Right atrium auricular region (tissue), 2 donors: ENCODE measurements around the gene CRIP2. TPM values are rescaled to one million over a fixed set of nuclear protein-coding genes. Genes with fewer than 3 reads are reported as not detected.

Source experiments
- DNase-seq: peaks from one replicate; pipeline ENCODE4 v3.0.0-alpha.2; 2019; ENCODE audit warnings: low spot score
- H3K27ac ChIP-seq, 2 donors: fragments of 200-600 bp; sonication (generic); 1 replicate in 1 of 2; 2 replicates in 1 of 2; pipeline ENCODE4 v1.5.1; 2016 to 2019
- H3K27me3 ChIP-seq, 2 donors: fragments of 200-600 bp; sonication (generic); one replicate each; pipeline versions ENCODE4 v1.5.1 to v1.6.0; 2017 to 2019
- H3K36me3 ChIP-seq: fragments of 200-600 bp; sonication (generic); one replicate; pipeline ENCODE4 v1.5.1; 2016
- H3K4me1 ChIP-seq, 2 donors: fragments of 200-600 bp; sonication (generic); one replicate each; pipeline versions ENCODE4 v1.5.1 to v1.6.0; 2017 to 2019
- H3K4me3 ChIP-seq, 2 donors: fragments of 200-600 bp; sonication (generic); 1 replicate in 1 of 2; 2 replicates in 1 of 2; pipeline ENCODE4 v1.5.1; 2017 to 2019; ENCODE audit warnings: mild to moderate bottlenecking in 1 of 2, moderate library complexity in 1 of 2
- H3K9me3 ChIP-seq, 2 donors: fragments of 200-600 bp; sonication (generic); one replicate each; pipeline ENCODE4 v1.5.1; 2019
- CTCF ChIP-seq, 2 donors: fragments of 200-600 bp; sonication (generic); IDR thresholded peaks; one replicate each; pipeline ENCODE4 v1.5.1; 2019; ENCODE audit warnings: antibody characterized with exemption in 2 of 2
- total RNA-seq, 2 donors: library from RNA; depleted of rRNA; stranded (reverse); fragments of >200 nt; gene quantifications; one replicate each; pipeline ENCODE4 v1.1.0, GENCODE V29; 2016

CRIP2 gene, protein sequence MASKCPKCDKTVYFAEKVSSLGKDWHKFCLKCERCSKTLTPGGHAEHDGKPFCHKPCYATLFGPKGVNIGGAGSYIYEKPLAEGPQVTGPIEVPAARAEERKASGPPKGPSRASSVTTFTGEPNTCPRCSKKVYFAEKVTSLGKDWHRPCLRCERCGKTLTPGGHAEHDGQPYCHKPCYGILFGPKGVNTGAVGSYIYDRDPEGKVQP
- 1,000 to 10,000 TPM in 1 of 2 donors, 100 to 1,000 TPM in 1; 831 to 1,272 TPM for total RNA-seq

DNA sequence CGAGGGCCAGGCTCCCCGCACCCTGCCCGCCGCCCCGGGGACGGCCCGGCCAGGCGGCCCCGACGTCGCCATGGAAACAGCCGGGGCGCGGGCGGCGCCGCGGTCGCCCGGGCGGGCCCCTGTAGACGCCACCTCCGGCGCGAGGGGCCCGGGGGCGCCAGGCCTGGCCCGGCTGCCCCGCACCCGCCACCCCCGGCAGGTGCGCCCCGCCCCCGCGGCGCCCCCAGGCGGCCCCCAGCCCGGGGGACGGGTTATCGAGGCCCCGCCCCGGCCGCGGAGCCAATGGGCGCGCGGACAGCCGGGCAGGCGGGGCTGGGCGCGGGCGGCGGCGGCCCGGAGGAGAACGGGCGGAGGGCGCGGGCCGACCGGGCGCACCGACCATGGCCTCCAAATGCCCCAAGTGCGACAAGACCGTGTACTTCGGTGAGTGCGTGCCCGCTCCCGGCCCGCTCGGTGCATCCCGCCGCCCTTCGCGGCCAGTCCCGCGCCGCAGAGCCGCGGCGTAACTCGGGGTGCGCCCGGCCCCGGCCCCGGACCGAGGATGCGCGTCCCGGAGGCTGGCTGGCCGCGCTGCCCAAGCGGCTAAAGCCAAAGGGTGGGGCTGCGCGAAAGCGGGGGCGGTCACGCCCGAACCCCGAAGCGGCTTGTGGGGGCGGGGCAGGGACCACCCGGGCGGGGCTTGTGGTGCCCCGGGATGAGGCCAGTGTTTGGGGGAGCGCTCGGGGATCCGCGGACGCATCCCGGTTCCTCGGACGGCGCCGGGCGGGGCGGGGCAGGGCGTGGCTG is at the start of gene CRIP2:
TSS of gene CRIP2 (plus strand) at position 339 of the 786 bp plus-strand sequence. CDS start at position 381, 42 bp downstream.
- Histone ChIP-seq H3K4me1 (peaks cover 0 to 77% of the 10 kb centered on the region in 2 donors), H3K9me3 (no peaks in the 10 kb centered on the region), H3K27ac (peak within 1 kb of the TSS; percentile 95 to 100), H3K27me3 (no peaks in the 10 kb centered on the region), H3K4me3 (peak within 1 kb of the TSS; percentile 98 to 100), H3K36me3 (peaks cover 21% of the 10 kb centered on the region)
- TF ChIP-seq CTCF (IDR thresholded peaks at IDR 0.05), result no peak
- DNase-seq, result no peak

DNA sequence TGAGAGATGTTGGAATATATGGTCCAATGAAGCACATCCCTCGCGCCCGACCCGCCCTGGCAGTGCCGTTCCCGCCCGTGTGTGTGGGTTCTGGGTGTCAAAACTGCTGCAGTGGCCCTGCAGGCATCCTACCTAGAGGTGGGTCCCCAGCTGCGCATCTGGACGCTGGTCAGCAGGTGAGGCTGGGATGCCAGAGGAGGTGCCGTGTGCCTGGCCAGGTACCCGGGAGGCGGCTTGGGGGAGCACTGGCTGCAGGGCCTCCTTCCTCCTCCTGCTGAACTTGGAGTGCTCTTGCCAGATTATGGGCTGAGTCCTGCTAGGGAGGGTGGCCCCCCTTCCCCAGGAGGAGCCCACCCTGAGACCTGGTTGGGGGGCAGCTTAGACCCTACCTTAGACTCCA is 49.8 kb upstream of the CRIP2 start:
- no peaks in the 10 kb centered on the region for H3K27me3 ChIP-seq
- H3K4me1 ChIP-seq, result peaks cover 0 to 38% of the 10 kb centered on the region in 2 donors
- no peak for TF ChIP-seq CTCF (IDR thresholded peaks at IDR 0.05)
- H3K4me3 ChIP-seq, result no peak overlapping the region
- no peak for DNase-seq
- no peak overlapping the region for H3K27ac ChIP-seq
- H3K36me3 ChIP-seq, result no peaks in the 10 kb centered on the region
- no peaks in the 10 kb centered on the region for H3K9me3 ChIP-seq

GRCh38 chr14:105425823-105426247 is 48.8 kb upstream of the CRIP2 start:
- Histone ChIP-seq H3K4me1 (peaks cover 0 to 41% of the 10 kb centered on the region in 2 donors), H3K36me3 (no peaks in the 10 kb centered on the region), H3K9me3 (no peaks in the 10 kb centered on the region), H3K27ac (no peak overlapping the region), H3K4me3 (no peak overlapping the region), H3K27me3 (no peaks in the 10 kb centered on the region)
- DNase-seq, result no peak
- TF ChIP-seq CTCF (IDR thresholded peaks at IDR 0.05), result no peak

GRCh38 chr14:105426416-105427130 is 48.0 kb upstream of the CRIP2 start:
- TF ChIP-seq CTCF (IDR thresholded peaks at IDR 0.05), result no peak
- H3K27me3 ChIP-seq, result no peaks in the 10 kb centered on the region
- H3K4me3 ChIP-seq, result no peak overlapping the region
- H3K4me1 ChIP-seq, result peaks cover 0 to 36% of the 10 kb centered on the region in 2 donors
- H3K36me3 ChIP-seq, result no peaks in the 10 kb centered on the region
- DNase-seq, result no peak
- no peak overlapping the region for H3K27ac ChIP-seq
- H3K9me3 ChIP-seq, result no peaks in the 10 kb centered on the region

DNA sequence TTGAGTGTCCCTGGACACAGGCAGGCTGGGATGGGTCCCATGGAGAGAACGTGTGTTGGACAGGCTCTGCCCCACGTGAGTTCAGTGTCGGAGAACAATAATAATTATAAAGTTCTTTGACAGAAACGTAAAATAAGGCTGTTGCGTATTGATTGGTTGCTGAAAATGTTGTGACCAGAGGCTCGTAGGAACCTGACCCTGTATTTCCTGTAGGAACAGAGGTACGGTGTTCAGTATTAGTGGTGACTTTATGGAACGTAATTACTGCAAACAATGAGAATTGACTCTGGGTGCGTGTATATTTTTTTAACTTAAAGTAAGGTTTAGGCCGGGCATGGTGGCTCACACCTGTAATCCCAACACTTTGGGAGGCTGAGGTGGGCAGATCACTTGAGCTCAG is 47.2 kb upstream of the CRIP2 start:
- H3K36me3 ChIP-seq, result no peaks in the 10 kb centered on the region
- H3K4me3 ChIP-seq, result no peak overlapping the region
- TF ChIP-seq CTCF (IDR thresholded peaks at IDR 0.05), result no peak
- no peaks in the 10 kb centered on the region for H3K27me3 ChIP-seq
- H3K27ac ChIP-seq, result no peak overlapping the region
- H3K4me1 ChIP-seq, result peaks cover 0 to 27% of the 10 kb centered on the region in 2 donors
- H3K9me3 ChIP-seq, result no peaks in the 10 kb centered on the region
- DNase-seq, result no peak
